ENCODE data around the gene C19orf25.
"Not testable (repeated sequence)": the region's sequence is repeated elsewhere in the genome, so short reads cannot be mapped to it uniquely, and the experiment has no call there.

Gene C19orf25

GRCh38 chr19:1478934-1479707, at the start of gene C19orf25:
C19orf25 (minus strand) TSS chr19:1479215; CDS start chr19:1478903, 312 bp downstream.
- peak; percentile 89 to 91 for DNase-seq

GRCh38 chr19:1527650-1528309, 48.8 kb upstream of the C19orf25 start:
- DNase-seq, result no peak

- DNase-seq, result no peak
These were observed 48.1 kb upstream of the C19orf25 start for GRCh38 chr19:1526979-1527649.

GRCh38 chr19:1526066-1526778, 47.2 kb upstream of the C19orf25 start:
- DNase-seq, result no peak

- DNase-seq, result no peak
These were observed 46.3 kb upstream of the C19orf25 start for GRCh38 chr19:1525343-1525742.

GRCh38 chr19:1524972-1525325, 45.9 kb upstream of the C19orf25 start:
- no peak for DNase-seq

- no peak for DNase-seq
These were observed 45.4 kb upstream of the C19orf25 start for GRCh38 chr19:1524287-1524971.

GRCh38 chr19:1523412-1524286, 44.6 kb upstream of the C19orf25 start, which contains the start of gene PLK5:
PLK5 (plus strand) TSS chr19:1524077; CDS start chr19:1526997, 2,920 bp downstream.
- no peak for DNase-seq

- DNase-seq, result no peak
These were observed 43.8 kb upstream of the C19orf25 start for GRCh38 chr19:1522838-1523237.

GRCh38 chr19:1522061-1522460, 43.0 kb upstream of the C19orf25 start:
- no peak for DNase-seq

- DNase-seq, result no peak
These were observed 42.6 kb upstream of the C19orf25 start for GRCh38 chr19:1521636-1522035.

- DNase-seq, result no peak
These were observed 41.3 kb upstream of the C19orf25 start for GRCh38 chr19:1520203-1520780.

- DNase-seq, result not testable (repeated sequence)
These were observed 40.8 kb upstream of the C19orf25 start for GRCh38 chr19:1519802-1520201.

- no peak for DNase-seq
These were observed 39.5 kb upstream of the C19orf25 start for GRCh38 chr19:1518471-1518870.

- no peak for DNase-seq
These were observed 37.4 kb upstream of the C19orf25 start for GRCh38 chr19:1516395-1516753.

- no peak for DNase-seq
These were observed 36.1 kb upstream of the C19orf25 start for GRCh38 chr19:1514986-1515721.

GRCh38 chr19:1514295-1514661, 35.3 kb upstream of the C19orf25 start:
- DNase-seq, result no peak

GRCh38 chr19:1513499-1514294, 34.7 kb upstream of the C19orf25 start:
- peak; percentile 66 to 74 for DNase-seq

GRCh38 chr19:1512671-1513498, 33.9 kb upstream of the C19orf25 start, which contains the start of gene ADAMTSL5:
ADAMTSL5 (minus strand) TSS chr19:1513019; CDS start chr19:1510943, 2,076 bp downstream.
- peak; percentile 50 to 65 for DNase-seq
